Left lung (tissue), 10 donors: ENCODE results near the gene BDH2. TPM values are rescaled to one million over a fixed set of nuclear protein-coding genes. Genes with fewer than 3 reads are reported as not detected.
A peak's percentile ranks its signal among the peaks of the same experiment; 100 is the strongest.

Experiments
- ATAC-seq: fragments of 200-7000 bp; cut with Tn5 transposase; one replicate; pipeline ENCODE4 v1.9.1; 2020; ENCODE audit warnings: moderate library complexity
- DNase-seq, 4 donors: peaks; one replicate each; pipeline ENCODE4 v3.0.0-alpha.2; 2013 to 2020
- H3K27ac ChIP-seq, 2 donors: fragments of 200-600 bp; sonication (generic) in 1 of 2; one replicate each; pipeline versions ENCODE4 v1.5.0 to v1.8.0; 2020 to 2021
- H3K27me3 ChIP-seq, 2 donors: fragments of 200-600 bp; sonication (generic) in 1 of 2; one replicate each; pipeline versions ENCODE4 v1.5.0 to v1.8.0; 2020 to 2021
- H3K36me3 ChIP-seq, 2 donors: fragments of 200-600 bp; sonication (generic) in 1 of 2; one replicate each; pipeline versions ENCODE4 v1.5.0 to v1.8.0; 2020 to 2021
- H3K4me1 ChIP-seq, 2 donors: fragments of 200-600 bp; one replicate each; pipeline ENCODE4 v1.8.0; 2021
- H3K4me3 ChIP-seq, 2 donors: fragments of 200-600 bp; sonication (generic) in 1 of 2; one replicate each; pipeline versions ENCODE4 v1.5.0 to v1.8.0; 2020 to 2021; ENCODE audit warnings: mild to moderate bottlenecking in 1 of 2
- H3K9me3 ChIP-seq, 2 donors: fragments of 200-600 bp; sonication (generic) in 1 of 2; one replicate each; pipeline versions ENCODE4 v1.5.0 to v1.8.0; 2020 to 2021
- CTCF ChIP-seq, 2 donors: fragments of 200-600 bp; sonication (generic) in 1 of 2; IDR thresholded peaks; one replicate each; pipeline versions ENCODE4 v1.5.0 to v1.8.0; 2021; ENCODE audit warnings: antibody characterized with exemption in 2 of 2
- intact Hi-C, 2 donors: fragments of 100-400 bp; cut with DNase I; formaldehyde crosslinking; loops; one replicate each; pipeline versions ENCODE4 v1.11.2 to v1.14.2; 2022
- polyA plus RNA-seq, 6 donors: library from polyadenylated mRNA; unstranded; fragments of 120-200 nt; gene quantifications; one replicate each; pipeline ENCODE4 v1.2.1, GENCODE V29; 2013; ENCODE audit not compliant: insufficient read length in 6 of 6
- total RNA-seq, 2 donors: library from RNA; stranded (reverse); fragmentation: NEBNext Ultra II Directional; extraction: Animal tissue kit (Norgen Biotek cat#: 25700); gene quantifications; one replicate each; pipeline ENCODE4 v1.2.1, GENCODE V29; 2021
- donor health status: DM: no; HTN: yes; CAD: no.
- donor health status: DM: no; HTN: no; CAD: no.

BDH2 gene
- total and polyA plus RNA-seq, 8 donors: 27.2 to 138 (median 113) TPM

- Histone ChIP-seq H3K9me3 (no peaks in the 10 kb centered on the region), H3K4me3 (peak within 1 kb of the TSS; percentile 77 to 79), H3K36me3 (no peaks in the 10 kb centered on the region), H3K27ac (peak within 1 kb of the TSS; percentile 83 to 88), H3K4me1 (peaks cover 4 to 27% of the 10 kb centered on the region in 2 donors), H3K27me3 (peaks cover 0 to 14% of the 10 kb centered on the region in 2 donors)
- TF ChIP-seq CTCF (IDR thresholded peaks at IDR 0.05): no peak
- no peak for DNase-seq
- ATAC-seq: peak; percentile 87
- intact Hi-C loops: no loop called here
These were observed 22.8 kb downstream of the BDH2 start, which contains the start of gene SLC9B2 for GRCh38 chr4:103076747-103077347. Gene SLC9B2 (minus strand): TSS chr4:103076761. CDS start chr4:103067550, 9,211 bp downstream.

GRCh38 chr4:103075894-103076746 is 23.5 kb downstream of the BDH2 start:
- peaks cover 0 to 14% of the 10 kb centered on the region in 2 donors for H3K27me3 ChIP-seq
- H3K4me3 ChIP-seq: peak overlapping the region; percentile 77 to 79
- intact Hi-C loops: no loop called here
- DNase-seq: peak; percentile 51 to 90 (median 64)
- no peak for TF ChIP-seq CTCF (IDR thresholded peaks at IDR 0.05)
- ATAC-seq: peak; percentile 86
- H3K36me3 ChIP-seq: no peaks in the 10 kb centered on the region
- H3K4me1 ChIP-seq: peaks cover 4 to 27% of the 10 kb centered on the region in 2 donors
- H3K9me3 ChIP-seq: no peaks in the 10 kb centered on the region
- H3K27ac ChIP-seq: peak overlapping the region; percentile 83 to 88

GRCh38 chr4:103075435-103075893 is 24.2 kb downstream of the BDH2 start:
- DNase-seq (no peak), ATAC-seq (no peak)
- intact Hi-C loops: no loop called here
- peak overlapping the region in 1 of 2 donors; percentile 83 for H3K27ac ChIP-seq
- no peaks in the 10 kb centered on the region for H3K9me3 ChIP-seq
- peaks cover 4 to 27% of the 10 kb centered on the region in 2 donors for H3K4me1 ChIP-seq
- H3K36me3 ChIP-seq: no peaks in the 10 kb centered on the region
- H3K27me3 ChIP-seq: peaks cover 0 to 14% of the 10 kb centered on the region in 2 donors
- no peak for TF ChIP-seq CTCF (IDR thresholded peaks at IDR 0.05)
- peak overlapping the region; percentile 77 to 79 for H3K4me3 ChIP-seq

- intact Hi-C loops: no loop called here
- Histone ChIP-seq H3K4me3 (no peak overlapping the region), H3K4me1 (peaks cover 4 to 27% of the 10 kb centered on the region in 2 donors), H3K27ac (no peak overlapping the region), H3K36me3 (no peaks in the 10 kb centered on the region), H3K9me3 (no peaks in the 10 kb centered on the region), H3K27me3 (peaks cover 0 to 14% of the 10 kb centered on the region in 2 donors)
- no peak for TF ChIP-seq CTCF (IDR thresholded peaks at IDR 0.05)
- no peak for DNase-seq
- no peak for ATAC-seq
These were observed 24.7 kb downstream of the BDH2 start for GRCh38 chr4:103074744-103075434.
